ENCODE data around the gene ZNF48.
A peak's percentile ranks its signal among the peaks of the same experiment; 100 is the strongest.

- TF ChIP-seq, protein P1, sequence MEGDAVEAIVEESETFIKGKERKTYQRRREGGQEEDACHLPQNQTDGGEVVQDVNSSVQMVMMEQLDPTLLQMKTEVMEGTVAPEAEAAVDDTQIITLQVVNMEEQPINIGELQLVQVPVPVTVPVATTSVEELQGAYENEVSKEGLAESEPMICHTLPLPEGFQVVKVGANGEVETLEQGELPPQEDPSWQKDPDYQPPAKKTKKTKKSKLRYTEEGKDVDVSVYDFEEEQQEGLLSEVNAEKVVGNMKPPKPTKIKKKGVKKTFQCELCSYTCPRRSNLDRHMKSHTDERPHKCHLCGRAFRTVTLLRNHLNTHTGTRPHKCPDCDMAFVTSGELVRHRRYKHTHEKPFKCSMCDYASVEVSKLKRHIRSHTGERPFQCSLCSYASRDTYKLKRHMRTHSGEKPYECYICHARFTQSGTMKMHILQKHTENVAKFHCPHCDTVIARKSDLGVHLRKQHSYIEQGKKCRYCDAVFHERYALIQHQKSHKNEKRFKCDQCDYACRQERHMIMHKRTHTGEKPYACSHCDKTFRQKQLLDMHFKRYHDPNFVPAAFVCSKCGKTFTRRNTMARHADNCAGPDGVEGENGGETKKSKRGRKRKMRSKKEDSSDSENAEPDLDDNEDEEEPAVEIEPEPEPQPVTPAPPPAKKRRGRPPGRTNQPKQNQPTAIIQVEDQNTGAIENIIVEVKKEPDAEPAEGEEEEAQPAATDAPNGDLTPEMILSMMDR (IDR thresholded peaks at IDR 0.05) = peak in 2 of 4 experiments; percentile 43 to 75
- peak; percentile 78 for TF ChIP-seq POLR2A (IDR thresholded peaks at IDR 0.05)
Measured at GRCh38 chr16:30370456-30371247, 24.6 kb upstream of the ZNF48 start, which contains the start of gene TBC1D10B.

Measured in prostate gland (tissue), 2 donors.